H1 (cell line): ENCODE results near the gene ATP6V1G3. TPM values are rescaled to one million over a fixed set of nuclear protein-coding genes. Genes with fewer than 3 reads are reported as not detected.

ENCODE experiments used
- CHD7 ChIP-seq: fragments of 300-600 bp; sonication (generic); IDR thresholded peaks from 2 replicates; pipeline ENCODE4 v1.7.1; 2012; ENCODE audit warnings: low read length, moderate library complexity, mild to moderate bottlenecking, inconsistent platforms; ENCODE audit not compliant: insufficient replicate concordance
- JUND ChIP-seq: IDR thresholded peaks from 2 replicates; pipeline ENCODE4 v1.6.1; 2011; ENCODE audit warnings: mild to moderate bottlenecking, improper control_type of control experiment, low read length
- KDM1A ChIP-seq: fragments of 200-600, 300-600 bp; sonication (generic); IDR thresholded peaks from 2 replicates; pipeline ENCODE4 v1.7.1; 2016; ENCODE audit warnings: mild to moderate bottlenecking, low read length, borderline replicate concordance
- RAD21 ChIP-seq, 2 experiments: IDR thresholded peaks in 1 of 2; conservative IDR thresholded peaks in 1 of 2; 2 replicates each; pipeline ENCODE4 v1.6.1; 2011; ENCODE audit warnings: low read depth in 2 of 2, low read length in 2 of 2, improper control_type of control experiment in 1 of 2, inconsistent platforms in 1 of 2, mild to moderate bottlenecking in 1 of 2, moderate library complexity in 1 of 2
- polyA plus RNA-seq, 7 experiments: library from polyadenylated mRNA; depleted of rRNA in 3 of 7; stranded (reverse) in 5 of 7; unstranded in 2 of 7; fragments of >200 nt in 5 of 7; fragments of 200-250 nt in 2 of 7; gene quantifications; 1 replicate in 5 of 7; 2 replicates in 1 of 7; 4 replicates in 1 of 7; pipeline versions ENCODE4 v1.2.1 to v1.2.3, GENCODE V29; 2011 to 2013; ENCODE audit warnings: missing spikeins in 2 of 7, mixed read lengths in 2 of 7
- total RNA-seq: library from RNA; stranded (reverse); fragmentation: NEBNext Ultra II Directional; extraction: Animal tissue kit (Norgen Biotek cat#: 25700); gene quantifications from 2 replicates; pipeline ENCODE4 v1.2.1, GENCODE V29; 2021

ATP6V1G3 gene
- total and polyA plus RNA-seq, 2 of the 8 experiments (the other 6 are each of a cell fraction or from before 2014, with no cell fraction given), result not detected

GRCh38 chr1:198577444-198577843 lies 37.0 kb upstream of the ATP6V1G3 start (continued):
- TF ChIP-seq CHD7, result no peak
- no peak for TF ChIP-seq KDM1A
- TF ChIP-seq JUND, result no peak
- TF ChIP-seq RAD21 (IDR thresholded peaks at IDR 0.05 in 1 of 2, conservative IDR thresholded peaks at IDR 0.05 in 1 of 2; ENCODE audit: low read depth in 2 of 2, low read length in 2 of 2), result no peak
